NCI-H510A (cell line): ENCODE data around the gene SPZ1.
"Not testable (repeated sequence)": the region's sequence is repeated elsewhere in the genome, so short reads cannot be mapped to it uniquely, and the experiment has no call there.

Experiments
- DNase-seq: peaks from one replicate; lab custom pipeline; 2025; lab: John Stamatoyannopoulos, UW

The SPZ1 gene

GRCh38 chr5:80339116-80339515 lies 19.3 kb downstream of the SPZ1 start:
- DNase-seq = no peak

GRCh38 chr5:80341016-80341775 lies 21.4 kb downstream of the SPZ1 start:
- DNase-seq = no peak

- no peak for DNase-seq
These were observed 23.3 kb downstream of the SPZ1 start for GRCh38 chr5:80343067-80343466.

- DNase-seq = no peak
These were observed 26.3 kb downstream of the SPZ1 start for GRCh38 chr5:80346055-80346454.

GRCh38 chr5:80348171-80348570 lies 28.4 kb downstream of the SPZ1 start:
- no peak for DNase-seq

- DNase-seq = not testable (repeated sequence)
These were observed 31.2 kb downstream of the SPZ1 start for GRCh38 chr5:80351019-80351418.

GRCh38 chr5:80355686-80356085 lies 35.9 kb downstream of the SPZ1 start:
- no peak for DNase-seq

- DNase-seq = no peak
These were observed 37.9 kb downstream of the SPZ1 start for GRCh38 chr5:80357671-80358070.

GRCh38 chr5:80360914-80361444 lies 41.2 kb downstream of the SPZ1 start:
- no peak for DNase-seq

- DNase-seq = no peak
These were observed 45.1 kb downstream of the SPZ1 start for GRCh38 chr5:80364892-80365291.

GRCh38 chr5:80368661-80369480 lies 49.1 kb downstream of the SPZ1 start:
- no peak for DNase-seq

- DNase-seq = peak; percentile 13
These were observed 49.7 kb downstream of the SPZ1 start for GRCh38 chr5:80369521-80369920.

GRCh38 chr5:80370390-80370789 lies 50.6 kb downstream of the SPZ1 start:
- DNase-seq = no peak
